Osteocyte (in vitro differentiated cells): ENCODE results near the gene PDZRN4. TPM values are rescaled to one million over a fixed set of nuclear protein-coding genes. Genes with fewer than 3 reads are reported as not detected.

Source experiments
- DNase-seq: peaks from one replicate; pipeline ENCODE4 v3.0.0; 2021; ENCODE audit warnings: mixed read lengths; ENCODE audit not compliant: unreplicated experiment; ENCODE audit errors: extremely low spot score
- H3K27ac Mint-ChIP-seq: one replicate; pipeline ENCODE4 v1.8.0; 2021; ENCODE audit warnings: mild to moderate bottlenecking, mixed read lengths; ENCODE audit not compliant: unreplicated experiment
- H3K27me3 Mint-ChIP-seq: one replicate; pipeline ENCODE4 v1.8.0; 2021; ENCODE audit warnings: mixed read lengths; ENCODE audit not compliant: unreplicated experiment
- H3K36me3 Mint-ChIP-seq: one replicate; pipeline ENCODE4 v1.8.0; 2021; ENCODE audit warnings: mixed read lengths; ENCODE audit not compliant: unreplicated experiment
- H3K4me1 Mint-ChIP-seq: one replicate; pipeline ENCODE4 v1.8.0; 2021; ENCODE audit warnings: mixed read lengths; ENCODE audit not compliant: unreplicated experiment
- H3K4me3 Mint-ChIP-seq: one replicate; pipeline ENCODE4 v1.8.0; 2021; ENCODE audit warnings: mild to moderate bottlenecking, moderate library complexity, mixed read lengths; ENCODE audit not compliant: unreplicated experiment
- H3K9me3 Mint-ChIP-seq: one replicate; pipeline ENCODE4 v1.8.0; 2021; ENCODE audit warnings: mixed read lengths; ENCODE audit not compliant: unreplicated experiment
- CTCF ChIP-seq: fragments of 200-600 bp; sonication (generic); IDR thresholded peaks from 2 replicates; pipeline ENCODE4 v1.5.0; 2021; ENCODE audit warnings: antibody characterized with exemption, mild to moderate bottlenecking, moderate library complexity
- total RNA-seq: library from RNA; stranded (reverse); gene quantifications from 2 replicates; pipeline ENCODE4 v1.2.1, GENCODE V29; 2021

The PDZRN4 gene
- total RNA-seq, 1 donor from 2014 or later, result not detected

GRCh38 chr12:41362931-41363330 lies 174.8 kb downstream of the PDZRN4 start:
- no peaks in the 10 kb centered on the region for H3K36me3 Mint-ChIP-seq
- no peak overlapping the region for H3K4me3 Mint-ChIP-seq
- H3K9me3 Mint-ChIP-seq, result peaks cover 2% of the 10 kb centered on the region
- no peak for DNase-seq
- H3K27ac Mint-ChIP-seq, result no peak overlapping the region
- no peaks in the 10 kb centered on the region for H3K27me3 Mint-ChIP-seq
- TF ChIP-seq CTCF, result no peak
- no peaks in the 10 kb centered on the region for H3K4me1 Mint-ChIP-seq

- H3K9me3 Mint-ChIP-seq, result peaks cover 12% of the 10 kb centered on the region
- H3K27me3 Mint-ChIP-seq, result no peaks in the 10 kb centered on the region
Measured at GRCh38 chr12:41364211-41364610, 176.1 kb downstream of the PDZRN4 start.

GRCh38 chr12:41365653-41366171 lies 177.6 kb downstream of the PDZRN4 start:
- Mint-ChIP-seq H3K36me3 (no peaks in the 10 kb centered on the region), H3K4me1 (no peaks in the 10 kb centered on the region), H3K9me3 (peaks cover 12% of the 10 kb centered on the region)

More at GRCh38 chr12:41364211-41364610, 176.1 kb downstream of the PDZRN4 start:
- no peak for TF ChIP-seq CTCF
- H3K36me3 Mint-ChIP-seq, result no peaks in the 10 kb centered on the region
- H3K4me3 Mint-ChIP-seq, result no peak overlapping the region
- H3K27ac Mint-ChIP-seq, result no peak overlapping the region
- DNase-seq, result no peak
- H3K4me1 Mint-ChIP-seq, result no peaks in the 10 kb centered on the region

GRCh38 chr12:41367726-41368405 lies 179.7 kb downstream of the PDZRN4 start:
- Mint-ChIP-seq H3K9me3 (peaks cover 12% of the 10 kb centered on the region), H3K27ac (no peak overlapping the region), H3K27me3 (no peaks in the 10 kb centered on the region), H3K4me3 (no peak overlapping the region), H3K36me3 (no peaks in the 10 kb centered on the region), H3K4me1 (no peaks in the 10 kb centered on the region)
- no peak for DNase-seq
- no peak for TF ChIP-seq CTCF

More at GRCh38 chr12:41365653-41366171, 177.6 kb downstream of the PDZRN4 start:
- H3K27me3 Mint-ChIP-seq, result no peaks in the 10 kb centered on the region
- no peak overlapping the region for H3K4me3 Mint-ChIP-seq
- TF ChIP-seq CTCF, result no peak
- DNase-seq, result no peak
- H3K27ac Mint-ChIP-seq, result no peak overlapping the region

GRCh38 chr12:41380878-41381277 lies 192.8 kb downstream of the PDZRN4 start:
- Mint-ChIP-seq H3K27ac (no peak overlapping the region), H3K4me1 (no peaks in the 10 kb centered on the region), H3K27me3 (no peaks in the 10 kb centered on the region), H3K4me3 (no peak overlapping the region), H3K9me3 (peaks cover 11% of the 10 kb centered on the region), H3K36me3 (no peaks in the 10 kb centered on the region)
- no peak for DNase-seq
- TF ChIP-seq CTCF, result no peak
